ENCODE measurements around the gene CHST4. TPM values are rescaled to one million over a fixed set of nuclear protein-coding genes. Genes with fewer than 3 reads are reported as not detected.

CHST4 gene
- total RNA-seq, 1 experiment from 2014 or later, result not detected

GRCh38 chr16:71480956-71481355 lies 45.3 kb upstream of the CHST4 start:
- intact Hi-C loops (cut with micrococcal nuclease), result no loop called here
- peaks cover 8% of the 10 kb centered on the region for H3K36me3 ChIP-seq (ENCODE audit: low read depth, low read length)
- H3K9me2 ChIP-seq (replicated peaks; ENCODE audit: low read length), result no peaks in the 10 kb centered on the region
- no peak overlapping the region for H3K4me3 ChIP-seq (ENCODE audit: low read length)
- ATAC-seq, result no peak
- no peaks in the 10 kb centered on the region for H3K79me2 ChIP-seq (ENCODE audit: low read length)
- H3F3A ChIP-seq (ENCODE audit: low read length, unreplicated experiment), result no peaks in the 10 kb centered on the region
- H3K27me3 ChIP-seq (ENCODE audit: low read length), result no peaks in the 10 kb centered on the region
- peaks cover 6% of the 10 kb centered on the region; the same call in 1 of the 2 replicates for H3K4me1 ChIP-seq (ENCODE audit: insufficient read depth, low read length)
- H3K9me3 ChIP-seq (ENCODE audit: low read length), result no peaks in the 10 kb centered on the region
- POLR2A ChIA-PET (ENCODE audit: unreplicated experiment), result no interaction called here
- no peak overlapping the region for H3K9ac ChIP-seq (ENCODE audit: low read length)
- DNase-seq, result no peak
- H2AFZ ChIP-seq (ENCODE audit: low read length), result no peak overlapping the region
- no peak for TF ChIP-seq EZH2 (IDR thresholded peaks at IDR 0.05; ENCODE audit: low read length, unreplicated experiment)
- TF ChIP-seq, protein P1, sequence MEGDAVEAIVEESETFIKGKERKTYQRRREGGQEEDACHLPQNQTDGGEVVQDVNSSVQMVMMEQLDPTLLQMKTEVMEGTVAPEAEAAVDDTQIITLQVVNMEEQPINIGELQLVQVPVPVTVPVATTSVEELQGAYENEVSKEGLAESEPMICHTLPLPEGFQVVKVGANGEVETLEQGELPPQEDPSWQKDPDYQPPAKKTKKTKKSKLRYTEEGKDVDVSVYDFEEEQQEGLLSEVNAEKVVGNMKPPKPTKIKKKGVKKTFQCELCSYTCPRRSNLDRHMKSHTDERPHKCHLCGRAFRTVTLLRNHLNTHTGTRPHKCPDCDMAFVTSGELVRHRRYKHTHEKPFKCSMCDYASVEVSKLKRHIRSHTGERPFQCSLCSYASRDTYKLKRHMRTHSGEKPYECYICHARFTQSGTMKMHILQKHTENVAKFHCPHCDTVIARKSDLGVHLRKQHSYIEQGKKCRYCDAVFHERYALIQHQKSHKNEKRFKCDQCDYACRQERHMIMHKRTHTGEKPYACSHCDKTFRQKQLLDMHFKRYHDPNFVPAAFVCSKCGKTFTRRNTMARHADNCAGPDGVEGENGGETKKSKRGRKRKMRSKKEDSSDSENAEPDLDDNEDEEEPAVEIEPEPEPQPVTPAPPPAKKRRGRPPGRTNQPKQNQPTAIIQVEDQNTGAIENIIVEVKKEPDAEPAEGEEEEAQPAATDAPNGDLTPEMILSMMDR (conservative IDR thresholded peaks at IDR 0.05; ENCODE audit: low read depth, low read length), result no peak
- no peak for TF ChIP-seq EZH2phosphoT487 (IDR thresholded peaks at IDR 0.05; ENCODE audit: borderline replicate concordance, low read length)
- H3K4me2 ChIP-seq (ENCODE audit: low read length), result no peak overlapping the region
- CTCF ChIA-PET, result no interaction called here
- no peak overlapping the region for H3K27ac ChIP-seq (ENCODE audit: low read length)
- H4K20me1 ChIP-seq (ENCODE audit: low read length), result no peaks in the 10 kb centered on the region
- no TSS peak for BruUV-seq (replicated peaks)

DNA sequence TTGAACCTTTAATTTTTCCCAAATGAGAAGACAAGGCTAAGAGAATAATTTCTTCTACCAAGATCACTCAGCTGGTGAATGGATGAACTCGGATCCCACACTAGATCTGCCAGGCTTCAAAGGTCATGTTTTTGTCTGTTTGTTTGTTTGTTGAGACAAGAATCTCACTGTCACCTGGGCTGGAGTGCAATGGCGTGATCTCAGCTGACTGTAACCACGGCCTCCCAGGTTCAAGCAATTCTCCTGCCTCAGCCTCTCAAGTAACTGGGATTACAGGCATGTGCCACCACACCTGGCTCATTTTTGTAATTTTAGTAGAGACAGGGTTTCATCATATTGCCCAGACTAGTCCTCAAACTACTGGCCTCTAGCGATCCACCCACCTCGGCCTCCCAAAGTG lies 43.7 kb upstream of the CHST4 start:
- Histone ChIP-seq H3K9ac (ENCODE audit: low read length) (no peak overlapping the region), H3K9me2 (replicated peaks; ENCODE audit: low read length) (no peaks in the 10 kb centered on the region), H3K4me1 (ENCODE audit: insufficient read depth, low read length) (peaks cover 6% of the 10 kb centered on the region; the same call in 1 of the 2 replicates), H2AFZ (ENCODE audit: low read length) (no peak overlapping the region), H3K9me3 (ENCODE audit: low read length) (no peaks in the 10 kb centered on the region), H3K27ac (ENCODE audit: low read length) (no peak overlapping the region), H3K36me3 (ENCODE audit: low read depth, low read length) (no peaks in the 10 kb centered on the region), H3F3A (ENCODE audit: low read length, unreplicated experiment) (no peaks in the 10 kb centered on the region), H3K4me2 (ENCODE audit: low read length) (no peak overlapping the region), H3K27me3 (ENCODE audit: low read length) (no peaks in the 10 kb centered on the region), H3K79me2 (ENCODE audit: low read length) (no peaks in the 10 kb centered on the region), H3K4me3 (ENCODE audit: low read length) (no peak overlapping the region), H4K20me1 (ENCODE audit: low read length) (no peaks in the 10 kb centered on the region)
- CTCF ChIA-PET, result no interaction called here
- TF ChIP-seq, protein P1 (conservative IDR thresholded peaks at IDR 0.05; ENCODE audit: low read depth, low read length), result no peak
- TF ChIP-seq EZH2 (IDR thresholded peaks at IDR 0.05; ENCODE audit: low read length, unreplicated experiment) (no peak), EZH2phosphoT487 (IDR thresholded peaks at IDR 0.05; ENCODE audit: borderline replicate concordance, low read length) (no peak)
- intact Hi-C loops (cut with micrococcal nuclease), result no loop called here
- DNase-seq, result no peak
- no peak for ATAC-seq
- no TSS peak for BruUV-seq (replicated peaks)
- POLR2A ChIA-PET (ENCODE audit: unreplicated experiment), result no interaction called here

GRCh38 chr16:71484006-71484893 lies 42.0 kb upstream of the CHST4 start:
- ChIA-PET POLR2A (ENCODE audit: unreplicated experiment) (interaction anchor here (1.1 kb wide), 1 partner anchor 10 kb away, joined by 3 read pairs; no protein-coding TSS in a partner anchor), CTCF (no interaction called here)
- TSS peak; percentile 92 for BruUV-seq (replicated peaks)
- Histone ChIP-seq H4K20me1 (ENCODE audit: low read length) (no peaks in the 10 kb centered on the region), H3K79me2 (ENCODE audit: low read length) (no peaks in the 10 kb centered on the region), H3K9me3 (ENCODE audit: low read length) (no peaks in the 10 kb centered on the region), H3K27me3 (ENCODE audit: low read length) (no peaks in the 10 kb centered on the region), H3F3A (ENCODE audit: low read length, unreplicated experiment) (no peaks in the 10 kb centered on the region), H3K27ac (ENCODE audit: low read length) (peak overlapping the region; percentile 85), H3K36me3 (ENCODE audit: low read depth, low read length) (no peaks in the 10 kb centered on the region), H3K9me2 (replicated peaks; ENCODE audit: low read length) (no peaks in the 10 kb centered on the region), H3K4me2 (ENCODE audit: low read length) (peak overlapping the region; percentile 93), H2AFZ (ENCODE audit: low read length) (peak overlapping the region; percentile 98), H3K4me3 (ENCODE audit: low read length) (peak overlapping the region; percentile 82), H3K4me1 (ENCODE audit: insufficient read depth, low read length) (peaks cover 6% of the 10 kb centered on the region; the same call in 1 of the 2 replicates), H3K9ac (ENCODE audit: low read length) (peak overlapping the region; percentile 81)
- intact Hi-C loops (cut with micrococcal nuclease), result loop anchor here (1.0 kb wide), 1 partner anchor 22 kb away; the partner anchor contains the start of gene ZNF23
- TF ChIP-seq EZH2 (IDR thresholded peaks at IDR 0.05; ENCODE audit: low read length, unreplicated experiment) (no peak), EZH2phosphoT487 (IDR thresholded peaks at IDR 0.05; ENCODE audit: borderline replicate concordance, low read length) (no peak)
- TF ChIP-seq, protein P1 (conservative IDR thresholded peaks at IDR 0.05; ENCODE audit: low read depth, low read length), result no peak
- peak; percentile 79 for DNase-seq
- peak; percentile 93 for ATAC-seq

Measured in PC-3 (cell line).